ENCODE results near the gene SHTN1. TPM values are rescaled to one million over a fixed set of nuclear protein-coding genes. Genes with fewer than 3 reads are reported as not detected.

The SHTN1 gene
- total RNA-seq, 4 donors from 2014 or later: 16.8 to 45.8 (median 20.4) TPM

- Histone ChIP-seq H3K27ac (no peak overlapping the region), H3K27me3 (no peaks in the 10 kb centered on the region), H3K4me3 (no peak overlapping the region), H3K9me3 (no peaks in the 10 kb centered on the region), H3K36me3 (no peaks in the 10 kb centered on the region), H3K4me1 (peaks cover 0 to 10% (median 3%) of the 10 kb centered on the region in 4 donors)
- 94 to 96% methylated on average over 2 of the region's 2 CpGs for WGBS, 2 donors (ENCODE audit: low coverage in 1 of 2)
- no peak for DNase-seq
- TF ChIP-seq POLR2A (IDR thresholded peaks at IDR 0.05) (no peak), EP300 (IDR thresholded peaks at IDR 0.05; ENCODE audit: low read depth) (no peak), POLR2AphosphoS5 (IDR thresholded peaks at IDR 0.05) (no peak)
- TF ChIP-seq, protein P1, sequence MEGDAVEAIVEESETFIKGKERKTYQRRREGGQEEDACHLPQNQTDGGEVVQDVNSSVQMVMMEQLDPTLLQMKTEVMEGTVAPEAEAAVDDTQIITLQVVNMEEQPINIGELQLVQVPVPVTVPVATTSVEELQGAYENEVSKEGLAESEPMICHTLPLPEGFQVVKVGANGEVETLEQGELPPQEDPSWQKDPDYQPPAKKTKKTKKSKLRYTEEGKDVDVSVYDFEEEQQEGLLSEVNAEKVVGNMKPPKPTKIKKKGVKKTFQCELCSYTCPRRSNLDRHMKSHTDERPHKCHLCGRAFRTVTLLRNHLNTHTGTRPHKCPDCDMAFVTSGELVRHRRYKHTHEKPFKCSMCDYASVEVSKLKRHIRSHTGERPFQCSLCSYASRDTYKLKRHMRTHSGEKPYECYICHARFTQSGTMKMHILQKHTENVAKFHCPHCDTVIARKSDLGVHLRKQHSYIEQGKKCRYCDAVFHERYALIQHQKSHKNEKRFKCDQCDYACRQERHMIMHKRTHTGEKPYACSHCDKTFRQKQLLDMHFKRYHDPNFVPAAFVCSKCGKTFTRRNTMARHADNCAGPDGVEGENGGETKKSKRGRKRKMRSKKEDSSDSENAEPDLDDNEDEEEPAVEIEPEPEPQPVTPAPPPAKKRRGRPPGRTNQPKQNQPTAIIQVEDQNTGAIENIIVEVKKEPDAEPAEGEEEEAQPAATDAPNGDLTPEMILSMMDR (IDR thresholded peaks at IDR 0.05): no peak
- in situ Hi-C loops (cut with MboI; ENCODE audit: low pct_ligation_motif_present in 1 of 4, low pct_unique_long_range_greater_than_20kb in 1 of 4, low sequenced_read_pairs in 3 of 4) (no loop called here), intact Hi-C loops (cut with DNase I; ENCODE audit: low total_unique reads) (no loop called here)
Measured at GRCh38 chr10:116993610-116994009, 11.4 kb downstream of the SHTN1 start.

DNA sequence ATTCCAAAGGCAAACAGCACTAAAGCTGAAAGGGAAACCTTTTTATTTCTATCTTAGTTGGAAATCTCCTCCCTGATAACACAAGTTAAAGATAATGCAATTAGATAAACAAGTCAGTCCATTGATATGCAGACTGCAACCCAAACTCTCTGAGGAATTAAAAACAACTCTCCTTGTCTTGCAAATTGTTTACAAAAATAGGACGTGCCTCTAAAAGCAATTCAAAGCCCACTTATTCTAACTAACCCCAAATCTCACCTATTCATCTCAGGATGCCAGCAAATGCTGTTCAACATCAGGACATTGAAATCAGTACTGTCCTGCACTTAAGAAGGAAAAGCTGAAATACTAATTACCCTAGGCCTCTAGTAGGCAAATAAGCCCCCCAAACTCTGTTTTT lies 12.8 kb downstream of the SHTN1 start:
- no peaks in the 10 kb centered on the region for H3K27me3 ChIP-seq
- no peaks in the 10 kb centered on the region for H3K9me3 ChIP-seq
- no peak for DNase-seq
- WGBS, 2 donors (ENCODE audit: low coverage in 1 of 2): 50 to 76% methylated on average over 1 of the region's 1 CpG
- TF ChIP-seq POLR2AphosphoS5 (IDR thresholded peaks at IDR 0.05): no peak
- H3K27ac ChIP-seq: no peak overlapping the region
- intact Hi-C loops (cut with DNase I; ENCODE audit: low total_unique reads) (no loop called here), in situ Hi-C loops (cut with MboI; ENCODE audit: low pct_ligation_motif_present in 1 of 4, low pct_unique_long_range_greater_than_20kb in 1 of 4, low sequenced_read_pairs in 3 of 4) (no loop called here)
- H3K4me3 ChIP-seq: no peak overlapping the region
- H3K4me1 ChIP-seq: peaks cover 0 to 10% (median 2%) of the 10 kb centered on the region in 4 donors
- H3K36me3 ChIP-seq: no peaks in the 10 kb centered on the region

DNA sequence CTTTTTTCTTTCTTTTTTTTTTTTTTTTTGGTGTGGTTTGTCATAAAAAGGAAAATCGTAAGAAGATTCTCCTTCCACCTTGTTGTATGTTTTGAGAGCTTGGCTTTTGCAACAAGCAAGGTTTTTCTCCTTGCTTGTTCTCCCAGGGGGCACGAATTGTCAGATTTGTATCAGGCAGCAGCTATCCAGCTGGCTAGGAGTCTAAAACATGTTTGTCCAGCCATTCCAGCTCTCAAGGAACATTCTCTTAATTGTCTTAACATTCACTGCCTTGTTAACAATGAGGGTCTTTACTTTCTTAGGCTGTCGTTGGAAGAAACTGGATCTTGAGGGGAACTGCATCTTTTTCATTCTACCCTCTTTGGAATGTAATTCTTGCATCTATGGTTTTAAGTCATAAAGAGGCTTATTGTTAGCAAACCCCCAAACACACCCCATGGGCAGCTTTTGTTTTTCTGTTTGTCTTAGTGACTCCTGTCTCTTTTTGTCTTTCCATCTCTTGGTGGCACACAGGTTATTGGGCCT lies 14.6 kb downstream of the SHTN1 start:
- no peak for DNase-seq
- no peak overlapping the region for H3K27ac ChIP-seq
- H3K9me3 ChIP-seq: no peaks in the 10 kb centered on the region
- no peak overlapping the region for H3K4me3 ChIP-seq
- 76 to 78% methylated on average over 1 to 3 of the region's 3 CpGs for WGBS, 2 donors (ENCODE audit: low coverage in 1 of 2)
- intact Hi-C loops (cut with DNase I; ENCODE audit: low total_unique reads): no loop called here
- no peaks in the 10 kb centered on the region for H3K36me3 ChIP-seq
- H3K27me3 ChIP-seq: no peaks in the 10 kb centered on the region
- in situ Hi-C loops (cut with MboI; ENCODE audit: low pct_ligation_motif_present in 1 of 4, low pct_unique_long_range_greater_than_20kb in 1 of 4, low sequenced_read_pairs in 3 of 4): no loop called here
- TF ChIP-seq POLR2AphosphoS5 (IDR thresholded peaks at IDR 0.05): no peak
- H3K4me1 ChIP-seq: peaks cover 0 to 5% (median 0%) of the 10 kb centered on the region in 4 donors

GRCh38 chr10:116989439-116989838 lies 15.5 kb downstream of the SHTN1 start:
- in situ Hi-C loops (cut with MboI; ENCODE audit: low pct_ligation_motif_present in 1 of 4, low pct_unique_long_range_greater_than_20kb in 1 of 4, low sequenced_read_pairs in 3 of 4): no loop called here
- intact Hi-C loops (cut with DNase I; ENCODE audit: low total_unique reads): no loop called here
- WGBS, 2 donors (ENCODE audit: low coverage in 1 of 2): 57 to 74% methylated on average over 4 of the region's 4 CpGs
- Histone ChIP-seq H3K4me3 (no peak overlapping the region), H3K36me3 (no peaks in the 10 kb centered on the region), H3K9me3 (no peaks in the 10 kb centered on the region), H3K27ac (no peak overlapping the region), H3K4me1 (peaks cover 0 to 5% (median 0%) of the 10 kb centered on the region in 4 donors), H3K27me3 (no peaks in the 10 kb centered on the region)
- DNase-seq: no peak
- no peak for TF ChIP-seq POLR2A (IDR thresholded peaks at IDR 0.05)
- no peak for TF ChIP-seq EP300 (IDR thresholded peaks at IDR 0.05; ENCODE audit: low read depth)
- no peak for TF ChIP-seq POLR2AphosphoS5 (IDR thresholded peaks at IDR 0.05)
- TF ChIP-seq, protein P1 (IDR thresholded peaks at IDR 0.05): no peak

GRCh38 chr10:116988311-116988710 lies 16.7 kb downstream of the SHTN1 start:
- Histone ChIP-seq H3K27me3 (no peaks in the 10 kb centered on the region), H3K36me3 (no peaks in the 10 kb centered on the region), H3K4me3 (no peak overlapping the region), H3K9me3 (no peaks in the 10 kb centered on the region), H3K4me1 (peaks cover 0 to 5% (median 0%) of the 10 kb centered on the region in 4 donors), H3K27ac (no peak overlapping the region)
- intact Hi-C loops (cut with DNase I; ENCODE audit: low total_unique reads) (no loop called here), in situ Hi-C loops (cut with MboI; ENCODE audit: low pct_ligation_motif_present in 1 of 4, low pct_unique_long_range_greater_than_20kb in 1 of 4, low sequenced_read_pairs in 3 of 4) (no loop called here)
- no peak for DNase-seq
- TF ChIP-seq, protein P1 (IDR thresholded peaks at IDR 0.05): no peak
- no peak for TF ChIP-seq POLR2AphosphoS5 (IDR thresholded peaks at IDR 0.05)
- no peak for TF ChIP-seq POLR2A (IDR thresholded peaks at IDR 0.05)
- TF ChIP-seq EP300 (IDR thresholded peaks at IDR 0.05; ENCODE audit: low read depth): no peak
